ENCODE data around the gene SSR1. TPM values are rescaled to one million over a fixed set of nuclear protein-coding genes. Genes with fewer than 3 reads are reported as not detected.
"Not testable (repeated sequence)": the region's sequence is repeated elsewhere in the genome, so short reads cannot be mapped to it uniquely, and the experiment has no call there.

Gene SSR1
- polyA plus RNA-seq, 4 donors, result 112 to 137 (median 129) TPM

DNA sequence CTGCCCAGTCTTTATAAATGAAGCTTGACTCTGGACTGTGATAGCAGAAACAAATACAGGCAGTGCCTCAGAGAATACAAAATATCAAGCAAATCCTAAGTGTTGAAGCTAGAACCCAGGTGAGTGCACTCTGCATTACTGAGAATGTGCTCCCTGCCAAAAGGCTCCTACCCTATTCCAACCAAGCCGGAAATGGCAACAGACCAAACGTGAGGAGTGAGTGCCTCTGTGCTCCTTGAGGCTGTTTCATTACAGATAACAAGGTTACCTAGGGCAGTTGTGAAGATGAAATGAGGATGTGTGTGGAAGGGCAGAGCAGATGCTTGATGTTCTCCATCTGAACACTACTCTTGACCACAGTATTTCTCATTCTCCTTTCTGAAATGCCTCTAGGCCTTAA lies 29.3 kb downstream of the SSR1 start:
- DNase-seq (ENCODE audit: low read depth in 4 of 4, low spot score in 2 of 4), result no peak

DNA sequence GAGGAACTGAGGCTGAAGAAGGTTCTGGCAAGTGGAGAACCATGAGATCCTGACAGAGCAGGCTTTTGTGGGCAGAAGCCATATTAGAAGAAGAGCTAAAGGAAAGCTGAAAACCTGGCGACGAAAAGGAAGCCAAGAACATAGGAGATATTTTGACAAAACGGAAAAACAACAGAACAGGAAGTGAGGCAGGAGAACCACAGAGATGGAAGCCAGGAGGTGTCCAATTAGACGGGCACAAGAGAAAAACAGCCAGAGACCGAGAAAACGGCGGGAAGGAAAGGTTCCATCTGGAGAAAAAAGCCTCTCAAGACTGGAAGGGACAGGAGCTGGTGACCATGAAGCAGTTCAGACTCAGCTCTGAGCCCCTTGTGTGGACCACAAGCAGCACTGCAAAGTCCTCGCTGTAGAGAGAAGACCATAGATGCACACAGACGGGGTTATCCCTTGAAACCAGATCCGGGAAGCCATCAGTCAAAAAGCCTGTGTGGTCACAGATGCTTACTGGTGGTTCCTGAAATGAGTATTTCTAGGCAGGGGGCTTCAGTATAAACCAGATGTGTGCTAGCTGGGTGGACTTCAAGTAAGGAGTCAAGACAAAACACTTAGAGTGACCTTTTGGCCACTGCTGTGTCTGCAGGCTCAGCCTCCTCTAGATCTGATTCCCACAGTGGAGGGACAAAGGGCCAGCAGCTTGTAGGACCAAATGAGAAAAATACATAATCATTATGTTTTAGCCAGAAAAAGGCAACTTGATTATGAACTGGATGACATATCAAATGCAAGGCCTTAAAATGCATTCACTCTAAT lies 30.7 kb downstream of the SSR1 start:
- no peak for DNase-seq (ENCODE audit: low read depth in 4 of 4, low spot score in 2 of 4)

DNA sequence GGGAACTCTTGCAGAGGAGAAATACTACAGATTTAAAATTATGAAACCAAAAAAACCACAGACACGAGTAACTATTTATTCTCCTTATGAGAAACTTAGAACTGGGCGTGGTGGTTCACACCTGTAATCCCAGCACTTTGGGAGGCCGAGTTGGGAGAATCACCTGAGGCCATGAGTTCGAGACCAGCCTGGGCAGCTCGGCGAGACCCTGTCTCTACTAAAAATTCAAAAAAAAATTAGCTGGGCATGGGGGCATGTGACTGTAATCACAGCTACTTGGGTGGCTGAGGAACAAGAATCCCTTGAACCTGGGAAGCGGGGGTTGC lies 36.8 kb downstream of the SSR1 start:
- DNase-seq (ENCODE audit: low read depth in 4 of 4, low spot score in 2 of 4), result no peak

DNA sequence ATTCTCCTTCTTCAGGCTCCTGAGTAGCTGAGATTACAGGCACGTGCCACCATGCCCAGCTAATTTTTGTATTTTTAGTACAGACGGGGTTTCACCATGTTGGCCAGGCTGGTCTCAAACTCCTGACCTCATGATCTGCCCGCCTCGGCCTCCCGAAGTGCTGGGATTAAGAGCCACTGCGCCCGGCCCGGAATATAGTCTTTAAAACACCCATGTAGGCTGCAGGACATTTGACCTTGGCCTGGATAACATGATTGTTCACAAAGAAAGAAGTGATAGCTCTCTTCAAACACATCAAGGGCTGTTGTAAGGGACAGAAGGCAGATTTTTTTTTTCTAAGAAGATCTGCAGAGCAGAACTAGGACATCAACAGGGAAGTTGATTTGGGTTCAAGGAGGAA lies 38.5 kb downstream of the SSR1 start:
- not testable (repeated sequence) for DNase-seq (ENCODE audit: low read depth in 4 of 4, low spot score in 2 of 4)

DNA sequence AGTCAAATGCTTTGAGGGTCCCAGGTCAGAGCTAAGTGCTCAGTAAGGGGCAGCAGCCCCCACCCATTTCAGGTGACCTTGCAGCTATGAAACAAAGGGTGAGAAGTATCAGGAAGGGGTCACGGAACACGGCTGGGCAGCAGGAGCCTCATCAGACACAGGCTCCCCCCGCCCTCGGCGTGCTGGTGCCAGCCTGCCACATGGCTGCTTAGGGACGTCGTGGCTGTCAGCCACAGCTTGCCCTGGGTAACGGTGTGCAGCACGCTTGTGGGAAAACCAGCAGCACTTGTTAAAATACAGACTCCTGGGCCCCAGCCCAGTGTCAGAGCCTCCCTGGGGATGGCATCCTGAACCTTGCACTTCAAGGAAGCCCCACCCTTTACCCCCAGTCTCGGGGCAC lies 39.3 kb downstream of the SSR1 start:
- DNase-seq (ENCODE audit: low read depth in 4 of 4, low spot score in 2 of 4), result no peak

DNA sequence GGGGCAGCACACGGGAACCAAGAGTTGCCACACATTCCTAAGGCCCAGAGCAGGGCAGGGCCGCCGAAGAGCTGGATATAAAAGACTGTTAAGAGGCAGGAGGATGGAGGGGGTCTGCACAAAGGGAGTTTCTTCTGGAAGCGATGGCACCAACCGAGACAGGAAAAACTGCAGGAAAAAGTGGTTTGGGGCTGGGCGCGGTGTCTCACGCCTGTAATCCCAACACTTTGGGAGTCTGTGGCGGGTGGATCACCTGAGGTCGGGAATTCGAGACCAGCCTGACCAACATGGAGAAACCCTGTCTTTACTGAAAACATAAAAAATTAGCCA lies 41.8 kb downstream of the SSR1 start:
- DNase-seq (ENCODE audit: low read depth in 4 of 4, low spot score in 2 of 4), result no peak

DNA sequence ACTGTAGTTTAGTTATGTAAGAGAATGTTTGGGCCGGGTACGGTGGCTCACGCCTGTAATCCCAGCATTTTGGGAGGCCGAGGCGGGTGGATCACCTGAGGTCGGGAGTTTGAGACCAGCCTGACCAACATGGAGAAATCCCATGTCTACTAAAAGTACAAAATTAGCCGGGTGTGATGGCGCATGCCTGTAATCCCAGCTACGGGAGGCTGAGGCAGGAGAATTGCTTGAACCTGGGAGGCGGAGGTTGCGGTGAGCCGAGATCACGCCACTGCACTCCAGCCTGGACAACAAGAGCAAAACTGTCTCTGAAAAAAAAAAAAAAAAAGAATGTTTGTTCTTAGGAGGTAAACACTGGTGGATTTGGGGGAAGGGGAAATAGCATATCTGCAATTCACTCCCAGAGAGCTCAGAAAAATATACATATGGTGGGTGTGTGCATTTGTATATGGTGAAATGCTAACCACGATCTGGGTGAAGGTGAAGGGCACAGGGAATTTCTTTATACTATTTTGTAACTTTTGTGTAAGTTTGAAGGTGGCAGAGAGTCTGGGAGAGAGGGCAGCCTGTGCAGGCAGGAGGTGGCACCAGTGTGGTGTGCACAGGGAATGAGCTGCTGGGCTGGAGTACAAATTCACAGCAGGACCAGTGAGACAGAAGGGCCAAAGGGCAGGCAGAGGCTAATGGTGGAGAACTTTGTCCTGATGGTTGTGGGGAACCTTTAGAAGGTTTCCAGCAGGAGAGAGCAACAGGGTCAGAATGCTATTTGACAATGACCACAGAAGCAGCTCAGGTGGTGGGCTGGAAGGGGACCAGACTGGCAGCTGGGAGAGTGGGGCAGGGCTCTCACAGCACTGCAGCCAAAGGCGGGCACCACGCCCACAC lies 42.4 kb downstream of the SSR1 start:
- no peak for DNase-seq (ENCODE audit: low read depth in 4 of 4, low spot score in 2 of 4)

DNA sequence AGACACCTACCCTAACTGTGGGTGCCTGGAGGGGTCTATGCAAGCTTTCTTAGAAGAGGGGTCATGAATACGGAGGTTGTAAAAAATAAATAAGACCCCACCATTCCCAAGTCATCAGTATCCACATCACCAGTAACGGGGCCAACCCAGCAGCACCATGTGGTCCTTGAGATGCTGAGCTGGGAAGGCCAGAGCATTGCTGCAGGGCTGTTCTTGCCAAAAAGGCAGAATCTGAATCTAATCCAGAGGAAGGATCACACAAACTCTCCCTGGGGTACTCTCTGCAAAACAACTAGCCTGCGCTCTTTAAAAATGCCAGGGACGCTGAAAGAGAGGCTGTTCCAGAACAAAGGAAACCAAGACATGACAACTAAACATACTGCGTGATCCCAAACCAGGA lies 43.2 kb downstream of the SSR1 start:
- DNase-seq (ENCODE audit: low read depth in 4 of 4, low spot score in 2 of 4), result no peak

DNA sequence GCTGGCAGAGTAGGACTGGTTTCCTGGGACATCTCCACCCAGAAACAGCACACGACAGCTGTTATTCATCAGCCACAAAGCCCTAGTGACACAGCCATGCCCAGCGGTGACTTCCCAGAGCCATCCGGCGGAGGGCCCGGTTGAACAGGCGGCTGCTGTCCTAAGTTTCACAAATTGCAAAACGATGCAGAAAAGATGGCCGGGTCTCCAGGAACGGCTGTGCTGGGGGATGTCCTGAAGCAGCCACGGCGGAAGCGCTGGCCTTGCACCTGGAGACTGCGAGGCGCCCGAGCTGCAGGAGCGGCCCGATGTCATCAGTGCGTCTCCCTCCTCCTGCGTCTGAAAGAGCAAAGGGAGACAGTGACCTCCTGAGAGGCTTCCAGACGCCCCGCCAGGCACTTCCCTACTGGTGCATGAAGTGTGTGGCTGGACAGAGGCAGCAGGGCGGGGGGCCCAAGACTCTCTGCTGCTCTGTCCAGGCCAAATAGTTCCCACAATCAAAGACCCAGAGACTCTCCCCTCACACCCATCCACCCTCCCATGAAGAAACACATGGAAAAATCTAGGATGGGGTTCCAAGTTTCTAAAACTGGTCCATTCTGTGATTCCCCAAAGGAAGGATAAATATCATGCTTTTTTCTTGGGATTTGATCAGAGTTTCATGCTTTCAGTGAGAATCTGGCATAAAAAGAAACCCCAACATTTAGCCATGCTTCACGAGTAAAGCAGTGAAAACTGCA lies 44.0 kb downstream of the SSR1 start:
- DNase-seq (ENCODE audit: low read depth in 4 of 4, low spot score in 2 of 4), result no peak

DNA sequence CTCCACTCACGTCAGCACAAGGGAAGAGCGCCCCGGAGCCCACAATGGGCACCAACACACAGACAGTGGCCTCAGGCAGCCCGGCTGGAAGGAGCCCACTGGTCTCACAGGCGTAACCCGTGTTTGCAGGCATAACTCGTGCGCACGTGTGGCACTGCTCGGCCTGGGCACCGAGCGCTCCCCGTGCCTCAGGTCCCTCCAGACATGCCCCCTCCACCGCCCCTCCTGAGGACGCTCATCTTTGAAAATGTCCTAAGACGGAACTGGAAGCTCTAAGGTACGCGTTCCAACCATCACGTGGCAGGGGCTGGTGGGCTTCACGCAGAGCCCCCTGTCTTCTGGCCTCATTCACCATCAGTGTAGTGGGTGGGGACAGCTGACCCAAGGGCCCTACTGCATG lies 44.6 kb downstream of the SSR1 start:
- no peak for DNase-seq (ENCODE audit: low read depth in 4 of 4, low spot score in 2 of 4)

DNA sequence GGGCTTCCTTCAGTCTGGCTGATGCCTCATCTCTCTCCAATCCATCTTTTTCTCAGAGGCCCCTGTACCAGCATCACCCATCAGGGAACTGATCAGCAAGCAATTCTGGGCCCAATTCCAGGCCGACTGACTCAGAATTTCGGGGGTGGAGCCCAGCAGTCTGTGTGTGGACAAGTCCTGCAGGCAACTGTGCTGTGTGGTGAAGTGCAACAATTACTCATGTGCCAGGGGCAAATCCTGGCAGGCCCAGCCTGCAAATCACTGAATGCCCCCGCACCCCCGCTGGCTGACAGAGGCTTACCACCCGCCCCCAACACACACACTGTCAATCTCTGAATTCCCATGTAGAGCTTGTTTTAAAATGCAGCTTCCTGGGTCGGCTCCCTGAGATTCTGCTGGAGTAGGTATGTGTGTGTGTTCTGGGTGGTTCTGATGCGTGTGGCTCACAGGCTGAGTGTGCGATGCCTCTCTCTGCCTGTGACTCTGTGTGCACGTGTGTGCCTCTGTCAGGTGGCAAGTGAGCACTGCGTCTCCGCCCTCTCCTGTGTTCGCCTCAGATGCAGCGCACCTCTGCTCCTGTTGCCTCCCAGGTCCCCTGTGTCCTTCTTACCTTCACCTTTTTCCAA lies 45.4 kb downstream of the SSR1 start:
- no peak for DNase-seq (ENCODE audit: low read depth in 4 of 4, low spot score in 2 of 4)

DNA sequence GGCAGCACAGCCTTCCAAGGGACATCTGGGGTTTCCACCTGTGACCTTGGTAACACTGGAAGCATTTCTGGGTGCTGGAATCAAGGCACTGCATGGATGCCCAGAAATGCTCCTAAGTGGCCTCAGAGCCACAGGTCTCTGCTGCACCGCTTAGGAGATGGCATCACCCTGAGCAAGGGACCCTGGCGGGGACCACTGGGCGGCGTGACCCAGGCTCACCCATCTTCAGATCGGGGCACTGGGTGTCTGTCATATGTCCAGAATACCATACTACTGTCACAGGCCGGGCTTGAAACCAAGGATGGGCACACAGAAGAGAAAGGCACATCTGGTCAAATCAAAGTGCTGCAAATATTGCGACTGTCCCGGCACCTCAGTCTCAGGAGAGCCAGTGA lies 45.9 kb downstream of the SSR1 start:
- DNase-seq (ENCODE audit: low read depth in 4 of 4, low spot score in 2 of 4), result no peak

DNA sequence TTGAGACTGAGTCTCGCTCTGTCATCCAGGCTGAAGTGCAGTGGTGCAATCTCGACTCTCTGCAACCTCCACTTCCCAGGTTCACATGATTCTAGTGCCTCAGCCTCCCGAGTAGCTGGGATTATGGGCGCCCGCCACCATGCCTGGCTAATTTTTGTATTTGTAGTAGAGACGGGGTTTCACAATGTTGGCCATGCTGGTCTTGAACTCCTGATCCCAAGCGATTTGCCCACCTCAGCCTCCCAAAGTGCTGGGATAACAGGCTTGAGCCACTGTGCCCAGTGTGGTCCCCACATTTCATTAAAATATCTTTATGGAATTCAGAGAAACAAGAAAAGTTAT lies 47.6 kb downstream of the SSR1 start:
- DNase-seq (ENCODE audit: low read depth in 4 of 4, low spot score in 2 of 4), result not testable (repeated sequence)

DNA sequence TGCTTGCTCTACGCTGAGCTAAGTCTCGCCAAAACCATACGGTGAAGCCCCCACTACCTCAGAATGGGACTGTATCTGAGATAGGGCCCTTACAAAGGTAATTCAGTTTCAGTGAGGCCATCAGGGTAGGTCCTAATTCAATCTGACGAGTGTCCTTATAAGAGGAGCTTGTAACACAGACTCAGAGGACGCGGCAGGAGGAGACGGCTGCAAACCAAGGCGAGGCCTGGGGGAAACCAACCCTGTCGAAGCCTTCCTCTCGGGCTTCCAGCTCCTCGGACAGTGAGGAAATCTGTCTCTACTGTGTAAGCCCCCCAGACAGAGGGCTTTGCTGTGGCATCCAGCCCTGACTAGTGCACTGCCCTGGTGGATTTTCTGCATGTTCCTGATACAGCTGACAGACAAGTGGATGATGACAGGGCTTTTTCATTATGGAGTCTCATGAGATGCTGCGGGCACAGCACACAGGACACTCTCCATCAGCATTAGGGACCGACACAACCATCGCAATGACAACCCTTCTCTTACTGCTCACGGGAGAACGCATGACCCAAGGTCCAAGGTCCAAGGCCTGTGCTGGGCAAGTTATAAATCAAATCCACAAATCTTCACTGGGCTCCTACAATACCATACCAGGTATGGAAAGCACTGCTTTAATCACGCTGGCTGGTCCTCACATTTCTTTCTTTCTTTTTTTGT lies 48.2 kb downstream of the SSR1 start:
- no peak for DNase-seq (ENCODE audit: low read depth in 4 of 4, low spot score in 2 of 4)

DNA sequence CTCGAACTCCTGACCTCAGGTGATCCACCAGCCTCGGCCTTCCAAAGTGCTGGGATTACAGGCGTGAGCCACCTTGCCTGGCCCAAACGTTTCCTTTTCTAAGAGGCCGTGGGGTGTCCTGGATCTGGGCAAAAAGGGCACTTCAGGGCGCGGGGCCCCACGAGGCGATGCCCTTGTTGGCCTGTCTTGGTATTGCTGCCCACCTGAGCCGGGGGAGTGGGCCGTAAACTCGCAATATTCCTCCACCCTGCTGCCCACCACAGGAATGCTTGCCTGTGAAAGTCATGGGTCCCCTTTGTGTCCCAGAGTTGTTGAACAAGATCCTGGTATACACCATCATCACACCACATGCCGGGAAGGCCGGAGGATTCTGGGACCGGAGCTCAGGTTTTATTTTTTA lies 49.0 kb downstream of the SSR1 start:
- DNase-seq (ENCODE audit: low read depth in 4 of 4, low spot score in 2 of 4), result no peak

DNA sequence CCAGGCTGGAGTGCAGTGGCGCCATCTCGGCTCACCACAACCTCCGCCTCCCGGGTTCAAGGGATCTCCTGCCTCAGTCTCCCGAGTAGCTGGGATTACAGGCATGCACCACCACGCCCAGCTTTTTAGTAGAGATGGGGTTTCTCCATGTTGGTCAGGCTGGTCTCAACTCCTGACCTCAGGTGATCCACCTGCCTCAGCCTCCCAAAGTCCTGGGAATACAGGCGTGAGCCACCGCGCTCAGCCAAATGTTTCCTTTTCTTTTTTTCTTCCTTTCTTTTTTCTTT lies 49.5 kb downstream of the SSR1 start:
- not testable (repeated sequence) for DNase-seq (ENCODE audit: low read depth in 4 of 4, low spot score in 2 of 4)

DNA sequence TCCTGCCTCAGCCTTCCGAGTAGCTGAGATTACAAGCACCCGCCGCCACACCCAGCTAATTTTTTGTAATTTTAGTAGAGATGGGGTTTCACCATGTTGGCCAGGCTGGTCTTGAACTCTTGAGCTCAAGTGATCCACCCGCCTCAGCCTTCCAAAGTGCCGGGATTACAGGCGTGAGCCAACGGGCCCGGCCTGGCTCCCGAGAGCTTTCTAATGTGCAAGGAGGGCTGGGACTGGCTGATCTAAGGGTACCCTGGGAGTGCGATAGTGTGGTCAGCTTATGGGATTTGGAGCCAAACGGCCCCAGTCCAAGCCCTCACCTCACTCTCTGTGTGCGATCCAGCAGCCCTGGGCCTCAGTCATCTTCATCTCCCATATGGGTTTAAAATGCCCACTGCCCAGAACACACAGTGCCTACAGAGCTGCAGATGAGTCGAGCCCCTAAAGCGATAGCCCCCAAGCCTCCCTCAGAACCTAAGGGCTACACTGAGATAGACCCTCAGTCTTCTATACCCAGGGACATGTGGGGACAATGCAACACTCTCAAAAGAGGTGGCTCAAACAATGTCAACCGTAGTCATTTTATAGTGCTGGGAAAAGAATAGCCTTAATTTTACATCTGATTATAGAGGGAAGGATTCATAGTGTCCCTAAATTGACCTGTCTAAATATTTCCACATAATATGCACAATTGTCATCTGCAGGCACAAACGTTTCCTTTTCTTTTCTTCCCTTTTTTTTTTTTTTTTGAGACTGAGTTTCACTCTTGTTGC lies 50.1 kb downstream of the SSR1 start:
- no peak for DNase-seq (ENCODE audit: low read depth in 4 of 4, low spot score in 2 of 4)

DNA sequence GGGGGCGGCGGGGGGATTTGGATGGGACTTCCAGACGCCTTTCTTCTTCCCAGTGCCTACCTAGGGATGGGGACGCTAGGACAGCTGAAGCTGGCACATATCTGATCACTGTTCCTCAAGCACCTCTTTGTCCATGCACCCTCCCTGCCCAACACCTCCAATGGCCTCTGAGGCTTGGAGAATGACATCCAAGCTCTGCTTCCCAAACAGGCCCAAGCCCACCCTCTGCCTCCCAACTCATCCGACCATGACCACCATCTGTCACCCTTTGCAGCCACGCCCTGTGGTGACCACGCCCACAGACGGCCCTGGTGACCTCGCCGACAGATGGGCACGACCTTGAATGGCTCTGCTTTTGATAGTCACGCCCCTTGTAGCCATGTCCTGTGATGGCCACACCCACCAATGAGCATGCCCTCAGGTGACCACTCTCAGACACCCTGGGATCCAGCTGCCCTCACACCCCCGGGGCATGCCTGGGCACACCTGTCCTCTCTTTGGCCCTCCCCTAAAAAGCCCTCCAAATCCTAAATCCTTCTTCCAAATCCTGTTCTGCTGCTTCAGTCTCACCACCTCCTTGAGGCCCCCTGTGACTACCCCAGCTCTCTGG lies 51.0 kb downstream of the SSR1 start:
- no peak for DNase-seq (ENCODE audit: low read depth in 4 of 4, low spot score in 2 of 4)

DNA sequence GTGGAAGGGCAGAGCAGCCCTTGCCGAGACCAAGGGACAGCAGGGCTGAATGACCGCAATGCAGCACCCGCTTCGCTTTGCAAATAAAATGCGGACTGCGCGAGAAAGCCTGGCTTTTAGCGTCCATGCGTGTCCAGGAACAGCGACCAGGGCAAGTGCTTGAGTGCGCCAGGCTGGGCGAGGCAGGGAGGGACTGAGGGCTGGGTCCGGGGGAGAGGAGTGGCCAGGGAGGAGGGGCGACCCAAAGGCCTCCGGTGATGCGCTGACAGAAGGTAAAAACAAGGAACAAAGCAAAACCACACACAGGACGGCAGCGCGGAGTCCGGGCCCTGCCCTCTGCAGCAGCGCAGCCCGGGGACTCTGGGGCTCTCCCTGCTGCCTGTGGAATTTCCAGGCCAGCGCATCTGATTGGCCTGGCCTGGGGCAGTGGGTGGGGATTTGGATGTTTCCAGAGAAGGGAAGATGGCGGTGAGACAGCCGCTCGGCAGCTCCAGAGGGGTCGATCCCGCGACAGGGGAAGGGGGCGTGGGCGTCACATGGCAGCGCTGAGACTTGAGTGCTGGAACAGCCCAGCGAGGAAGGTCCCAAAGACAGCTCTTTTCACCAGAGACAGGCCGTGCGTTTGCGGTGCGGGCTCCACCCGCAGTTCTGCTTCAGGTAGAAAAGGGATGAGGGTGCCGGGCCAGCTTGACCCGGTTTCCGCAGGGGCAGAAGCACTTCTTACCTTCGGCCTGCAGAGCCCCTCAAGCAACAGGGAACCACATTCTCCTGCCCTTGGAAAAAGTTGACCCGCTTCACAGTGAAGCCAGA lies 51.8 kb downstream of the SSR1 start:
- peak in 3 of 4 donors; percentile 62 to 88 (median 82) for DNase-seq (ENCODE audit: low read depth in 4 of 4, low spot score in 2 of 4)
